Natural killer cell treated with Interleukin-12 subunit alpha and Interleukin-12 subunit beta and Interleukin-15 and Interleukin-18, amount 100 ng/mL, for 72 hours (primary cell): Measurements from ENCODE around the gene AP1M1. TPM values are rescaled to one million over a fixed set of nuclear protein-coding genes. Genes with fewer than 3 reads are reported as not detected.
A peak's percentile ranks its signal among the peaks of the same experiment; 100 is the strongest.

Experiments used
- ATAC-seq, 2 donors: fragments of 150-1000 bp; cut with Tn5 transposase in 1 of 2; sonication (Bioruptor Pico), chemical (Tn5 transposase) in 1 of 2; 2 replicates each; pipeline ENCODE4 v1.10.0; 2021
- DNase-seq: peaks from one replicate; pipeline ENCODE4 v3.0.0; 2022; ENCODE audit warnings: low spot score
- H3K27ac Mint-ChIP-seq, 2 donors: 1 replicate in 1 of 2; 2 replicates in 1 of 2; pipeline ENCODE4 v1.8.0; 2022; ENCODE audit warnings: mixed read lengths in 2 of 2, mild to moderate bottlenecking in 1 of 2, moderate library complexity in 1 of 2
- H3K27me3 Mint-ChIP-seq, 2 donors: 1 replicate in 1 of 2; 2 replicates in 1 of 2; pipeline ENCODE4 v1.8.0; 2022; ENCODE audit warnings: mixed read lengths in 2 of 2
- H3K36me3 Mint-ChIP-seq: one replicate; pipeline ENCODE4 v1.8.0; 2022; ENCODE audit warnings: mixed read lengths
- H3K4me1 Mint-ChIP-seq, 2 donors: 1 replicate in 1 of 2; 2 replicates in 1 of 2; pipeline ENCODE4 v1.8.0; 2022; ENCODE audit warnings: low read depth in 2 of 2, mixed read lengths in 2 of 2, mild to moderate bottlenecking in 1 of 2
- H3K4me3 Mint-ChIP-seq: one replicate; pipeline ENCODE4 v1.8.0; 2022; ENCODE audit warnings: mixed read lengths
- H3K9me3 Mint-ChIP-seq: 2 replicates; pipeline ENCODE4 v1.8.0; 2022; ENCODE audit warnings: mixed read lengths
- total RNA-seq, 2 donors: library from RNA; stranded (reverse); gene quantifications; one replicate each; pipeline ENCODE4 v1.2.3, GENCODE V29; 2022

AP1M1 gene
- total RNA-seq, 2 donors from 2014 or later = 115 to 145 TPM

DNA sequence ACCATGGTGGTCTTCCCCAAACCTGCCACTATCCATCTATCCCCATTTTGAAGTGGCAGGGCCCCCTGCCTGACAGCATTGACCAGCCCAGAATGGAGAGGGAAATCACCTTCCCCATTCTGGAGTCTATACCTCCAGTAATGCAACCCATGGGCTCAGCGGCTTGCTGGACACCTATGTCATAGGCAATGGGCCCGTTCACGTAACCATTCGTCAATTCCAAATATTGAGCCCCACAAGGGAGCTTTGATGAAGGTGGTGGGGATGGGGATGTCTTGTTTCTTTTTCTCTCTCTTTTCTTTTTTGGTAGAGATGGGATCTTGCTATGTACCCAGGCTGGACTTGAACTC, 63.1 kb downstream of the AP1M1 start:
- peak overlapping the region; percentile 38 to 63 for H3K27ac Mint-ChIP-seq
- H3K4me1 Mint-ChIP-seq = peaks cover 25 to 38% of the 10 kb centered on the region in 2 donors
- DNase-seq (no peak), ATAC-seq (no peak)
- peak overlapping the region; percentile 47 for H3K4me3 Mint-ChIP-seq
- no peaks in the 10 kb centered on the region for H3K9me3 Mint-ChIP-seq
- H3K27me3 Mint-ChIP-seq = peaks cover 0 to 2% of the 10 kb centered on the region in 2 donors
- H3K36me3 Mint-ChIP-seq = no peaks in the 10 kb centered on the region

DNA sequence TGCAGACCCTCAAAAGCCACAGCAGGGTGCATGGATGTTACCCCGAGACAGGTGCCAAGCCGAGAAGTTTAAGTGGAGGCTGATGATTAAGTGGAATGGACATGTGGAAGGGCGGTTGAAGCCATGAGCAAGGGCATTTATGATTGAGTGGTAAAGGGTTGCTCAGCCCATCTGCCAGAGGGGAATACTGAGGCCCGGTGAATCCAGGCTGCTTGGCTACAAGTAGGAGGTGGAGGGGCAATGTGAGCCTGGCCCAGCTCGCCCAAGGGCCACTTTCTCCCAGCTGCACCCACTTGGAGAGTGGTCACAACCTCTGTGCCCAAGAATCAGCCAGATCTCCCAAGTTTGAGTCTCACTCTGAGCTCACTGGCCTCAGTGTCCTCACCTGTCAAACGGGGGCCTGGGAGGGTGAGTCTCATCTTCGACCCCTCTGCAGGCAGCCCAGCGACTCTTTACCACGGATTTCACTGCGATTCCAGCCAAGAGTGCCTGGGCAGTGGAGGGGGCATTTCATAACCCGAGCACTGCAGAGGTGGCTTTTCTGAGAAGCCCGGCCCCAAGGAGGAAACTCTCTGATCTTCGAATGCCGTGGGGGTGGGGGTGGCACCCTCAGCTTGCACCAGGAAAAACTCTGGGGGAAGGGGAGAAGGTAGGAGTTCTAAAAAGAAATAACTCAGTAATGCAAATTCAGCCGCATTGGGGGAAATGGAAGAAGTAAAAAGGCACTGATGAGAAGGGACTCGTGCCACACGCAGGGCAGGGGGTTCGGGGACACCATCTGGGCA, 64.1 kb downstream of the AP1M1 start:
- Mint-ChIP-seq H3K4me1 (peaks cover 31 to 40% of the 10 kb centered on the region in 2 donors), H3K27me3 (peaks cover 0 to 2% of the 10 kb centered on the region in 2 donors), H3K4me3 (peak overlapping the region; percentile 70), H3K36me3 (no peaks in the 10 kb centered on the region), H3K9me3 (no peaks in the 10 kb centered on the region), H3K27ac (peak overlapping the region; percentile 38 to 63)
- DNase-seq = no peak
- ATAC-seq = peak in 1 of 2 donors; percentile 41

DNA sequence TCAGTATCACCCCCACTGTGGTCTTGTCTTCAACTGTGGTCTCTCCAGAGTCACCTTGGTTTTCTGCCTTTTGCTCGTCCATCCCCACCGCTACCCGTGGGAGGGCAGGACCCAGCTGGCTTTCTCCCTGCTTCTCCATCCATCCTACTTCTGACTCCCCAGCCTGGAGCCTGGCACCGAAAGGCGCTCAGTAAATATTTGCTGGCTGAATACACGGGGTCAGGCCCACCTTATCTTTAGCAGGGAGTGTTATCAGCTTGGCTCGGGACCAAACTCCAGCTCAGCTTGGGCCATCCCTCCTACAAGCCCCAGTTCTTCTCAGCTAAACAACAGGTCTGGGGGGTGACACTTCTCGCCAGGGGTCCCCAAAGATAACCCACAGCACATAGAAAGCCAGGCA, 64.9 kb downstream of the AP1M1 start:
- H3K27me3 Mint-ChIP-seq = peaks cover 0 to 2% of the 10 kb centered on the region in 2 donors
- no peaks in the 10 kb centered on the region for H3K9me3 Mint-ChIP-seq
- H3K36me3 Mint-ChIP-seq = no peaks in the 10 kb centered on the region
- H3K27ac Mint-ChIP-seq = peak overlapping the region in 1 of 2 donors; percentile 63
- ATAC-seq (no peak), DNase-seq (no peak)
- H3K4me1 Mint-ChIP-seq = peaks cover 39 to 43% of the 10 kb centered on the region in 2 donors
- H3K4me3 Mint-ChIP-seq = peak overlapping the region; percentile 70

DNA sequence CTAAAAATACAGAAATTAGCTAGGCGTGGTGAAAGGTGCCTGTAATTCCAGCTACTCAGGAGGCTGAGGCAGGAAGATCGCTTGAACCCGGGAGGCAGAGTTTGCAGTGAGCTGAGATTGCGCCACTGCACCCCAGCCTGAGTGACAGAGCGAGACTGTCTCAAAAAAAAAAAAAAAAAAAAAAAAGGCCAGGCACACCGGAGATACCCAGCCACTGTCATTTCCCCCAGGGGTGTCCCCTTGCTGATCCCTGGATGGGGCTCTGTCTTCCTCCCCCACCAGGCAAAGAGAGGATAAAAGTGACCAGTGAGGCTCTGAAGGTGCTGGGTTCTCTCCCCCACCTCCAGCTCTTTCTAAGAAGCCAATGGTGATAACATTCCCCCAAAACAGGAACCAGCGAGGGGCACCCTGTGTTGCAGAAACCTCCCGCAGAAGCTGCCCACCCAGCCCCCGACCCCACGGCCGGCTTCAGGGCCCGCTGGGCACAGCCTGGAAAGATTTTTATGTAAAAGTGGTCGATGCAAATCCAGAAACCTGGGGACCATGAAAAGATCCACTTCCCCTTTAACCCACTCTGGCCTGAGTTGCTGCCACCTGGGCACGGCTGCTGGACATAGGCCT, 65.5 kb downstream of the AP1M1 start:
- Mint-ChIP-seq H3K27me3 (peaks cover 0 to 2% of the 10 kb centered on the region in 2 donors), H3K27ac (peak overlapping the region in 1 of 2 donors; percentile 63), H3K36me3 (no peaks in the 10 kb centered on the region), H3K9me3 (no peaks in the 10 kb centered on the region), H3K4me1 (peaks cover 39 to 43% of the 10 kb centered on the region in 2 donors), H3K4me3 (no peak overlapping the region)
- DNase-seq = no peak
- ATAC-seq = peak in 1 of 2 donors; percentile 32

GRCh38 chr19:16265205-16265604, 67.5 kb downstream of the AP1M1 start:
- no peak for ATAC-seq
- Mint-ChIP-seq H3K27ac (peak overlapping the region in 1 of 2 donors; percentile 16), H3K36me3 (no peaks in the 10 kb centered on the region), H3K4me3 (no peak overlapping the region), H3K27me3 (no peaks in the 10 kb centered on the region), H3K4me1 (peaks cover 32 to 36% of the 10 kb centered on the region in 2 donors), H3K9me3 (no peaks in the 10 kb centered on the region)
- DNase-seq = no peak

- Mint-ChIP-seq H3K4me1 (peaks cover 28 to 32% of the 10 kb centered on the region in 2 donors), H3K27ac (peak overlapping the region in 1 of 2 donors; percentile 56), H3K27me3 (no peaks in the 10 kb centered on the region), H3K9me3 (no peaks in the 10 kb centered on the region), H3K4me3 (no peak overlapping the region), H3K36me3 (no peaks in the 10 kb centered on the region)
- DNase-seq (no peak), ATAC-seq (no peak)
Measured at GRCh38 chr19:16265890-16266585, 68.3 kb downstream of the AP1M1 start.

DNA sequence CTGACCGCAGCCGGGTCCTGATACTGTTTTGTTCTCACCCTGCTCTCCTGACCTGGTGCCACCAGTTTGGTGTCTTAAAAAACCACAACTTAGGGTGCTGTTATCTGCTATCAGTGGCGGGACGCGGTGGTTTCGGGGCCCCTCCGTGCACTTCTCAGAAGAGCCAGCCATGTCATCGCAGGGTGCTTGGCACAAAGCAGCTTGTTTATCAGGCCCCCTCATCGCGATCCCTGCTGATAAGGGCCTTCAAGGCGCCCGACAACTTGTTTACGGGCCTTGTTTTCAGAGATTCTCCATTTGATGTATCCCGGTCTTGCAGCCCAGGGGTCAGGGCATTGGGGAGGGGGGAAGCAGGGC, 68.9 kb downstream of the AP1M1 start:
- Mint-ChIP-seq H3K4me1 (peaks cover 24 to 27% of the 10 kb centered on the region in 2 donors), H3K36me3 (no peaks in the 10 kb centered on the region), H3K4me3 (no peak overlapping the region), H3K27ac (peak overlapping the region in 1 of 2 donors; percentile 56), H3K27me3 (no peaks in the 10 kb centered on the region), H3K9me3 (no peaks in the 10 kb centered on the region)
- ATAC-seq (peak in 1 of 2 donors; percentile 70), DNase-seq (no peak)

DNA sequence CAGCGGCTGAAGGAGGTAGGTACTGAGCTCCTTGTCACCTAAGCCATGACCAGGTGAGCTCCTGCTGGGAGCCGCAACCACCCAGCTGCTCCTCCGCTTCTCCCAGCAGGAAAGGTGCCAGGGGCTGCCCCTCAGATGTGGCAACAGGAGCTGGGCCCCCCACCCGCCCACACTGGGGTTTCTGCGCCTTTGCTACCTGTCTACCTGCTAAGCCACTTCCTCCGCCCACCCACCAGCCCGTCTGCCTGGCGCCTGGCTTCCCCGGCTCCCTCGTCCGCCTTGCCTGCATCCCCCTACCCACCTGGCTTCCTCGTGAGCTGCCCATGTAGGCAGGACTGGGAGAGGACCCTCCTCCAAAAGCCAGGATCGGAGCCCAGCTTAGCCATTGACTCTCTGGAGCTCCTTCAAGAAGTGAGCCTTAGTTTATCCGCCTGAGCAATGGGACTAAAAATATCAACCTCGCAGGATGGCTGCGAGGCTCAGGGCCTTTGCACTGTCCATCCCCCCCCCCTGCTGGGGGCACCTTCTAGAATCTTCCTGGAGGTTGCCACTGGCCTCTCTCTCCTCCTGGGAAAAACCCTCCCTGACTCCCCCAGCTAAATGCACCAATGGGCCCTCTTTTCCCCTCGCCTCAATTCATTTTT, 71.1 kb downstream of the AP1M1 start:
- Mint-ChIP-seq H3K9me3 (no peaks in the 10 kb centered on the region), H3K4me3 (no peak overlapping the region), H3K4me1 (peaks cover 13% of the 10 kb centered on the region in 2 donors), H3K27ac (no peak overlapping the region), H3K27me3 (no peaks in the 10 kb centered on the region), H3K36me3 (no peaks in the 10 kb centered on the region)
- DNase-seq (no peak), ATAC-seq (no peak)

DNA sequence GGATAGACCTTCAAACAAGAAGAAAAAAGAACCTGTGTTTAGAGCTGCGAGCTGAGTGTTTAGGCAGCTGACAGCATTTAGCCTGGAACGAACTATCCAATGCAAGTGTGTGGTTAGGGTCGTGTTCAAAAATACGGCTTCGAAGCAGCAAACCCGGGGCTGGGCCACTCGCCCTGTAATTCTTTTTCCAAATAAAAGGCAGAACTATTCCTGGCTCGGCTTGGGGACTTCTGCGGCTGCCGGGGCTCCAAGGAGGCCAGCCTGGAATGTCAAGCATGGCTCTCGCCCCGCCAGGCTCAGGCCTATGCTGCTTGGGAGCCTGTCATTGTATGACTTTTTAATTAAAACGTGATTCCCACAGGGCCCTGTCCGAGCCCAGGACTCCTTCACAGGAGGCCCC, 75.2 kb downstream of the AP1M1 start:
- DNase-seq (no peak), ATAC-seq (no peak)
- no peaks in the 10 kb centered on the region for H3K4me1 Mint-ChIP-seq
- H3K36me3 Mint-ChIP-seq = no peaks in the 10 kb centered on the region
- H3K27ac Mint-ChIP-seq = no peak overlapping the region
- H3K9me3 Mint-ChIP-seq = no peaks in the 10 kb centered on the region
- no peak overlapping the region for H3K4me3 Mint-ChIP-seq
- H3K27me3 Mint-ChIP-seq = peaks cover 0 to 2% of the 10 kb centered on the region in 2 donors

DNA sequence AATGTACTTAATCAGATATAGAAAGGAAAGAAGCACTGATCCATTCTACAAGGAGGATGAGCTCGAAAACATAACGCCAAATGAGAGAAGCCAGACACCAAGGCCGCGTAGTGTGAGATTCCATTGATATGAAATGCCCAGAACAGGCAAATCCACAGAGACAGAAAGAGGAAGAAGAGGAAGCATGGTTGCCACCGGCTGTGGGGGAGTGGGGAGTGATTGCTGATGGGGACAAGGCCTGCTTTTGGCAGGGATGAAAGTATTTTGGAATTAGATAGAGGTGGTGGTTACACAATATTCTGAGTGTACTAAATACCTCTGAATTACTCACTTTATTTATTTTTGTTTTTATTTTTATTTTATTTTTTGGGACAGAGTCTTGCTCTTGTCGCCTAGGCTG, 76.7 kb downstream of the AP1M1 start:
- DNase-seq (no peak), ATAC-seq (no peak)
- Mint-ChIP-seq H3K36me3 (no peaks in the 10 kb centered on the region), H3K4me1 (no peaks in the 10 kb centered on the region), H3K4me3 (no peak overlapping the region), H3K9me3 (no peaks in the 10 kb centered on the region), H3K27ac (no peak overlapping the region), H3K27me3 (peaks cover 0 to 2% of the 10 kb centered on the region in 2 donors)

DNA sequence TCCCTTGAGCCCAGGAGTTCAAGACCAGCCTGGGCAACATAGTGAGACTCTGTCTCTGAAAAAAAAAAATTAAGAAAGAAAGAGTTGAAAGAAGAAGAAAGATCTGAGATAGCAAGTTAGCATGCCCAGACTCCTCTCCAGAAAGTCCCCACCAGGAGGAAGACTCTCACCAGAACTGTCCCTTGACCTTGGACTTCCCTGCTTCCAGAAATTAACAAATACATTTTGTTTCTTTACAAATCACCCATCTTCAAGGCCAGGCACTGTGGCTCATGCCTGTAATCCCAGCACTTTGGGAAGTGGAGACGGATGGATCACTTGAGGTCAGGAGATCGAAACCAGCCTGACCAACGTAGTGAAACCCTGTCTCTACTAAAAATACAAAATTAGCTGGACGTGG, 82.6 kb downstream of the AP1M1 start:
- Mint-ChIP-seq H3K4me1 (peaks cover 3 to 15% of the 10 kb centered on the region in 2 donors), H3K27me3 (peaks cover 14 to 17% of the 10 kb centered on the region in 2 donors), H3K27ac (no peak overlapping the region), H3K4me3 (no peak overlapping the region), H3K9me3 (no peaks in the 10 kb centered on the region), H3K36me3 (no peaks in the 10 kb centered on the region)
- ATAC-seq (no peak), DNase-seq (no peak)

DNA sequence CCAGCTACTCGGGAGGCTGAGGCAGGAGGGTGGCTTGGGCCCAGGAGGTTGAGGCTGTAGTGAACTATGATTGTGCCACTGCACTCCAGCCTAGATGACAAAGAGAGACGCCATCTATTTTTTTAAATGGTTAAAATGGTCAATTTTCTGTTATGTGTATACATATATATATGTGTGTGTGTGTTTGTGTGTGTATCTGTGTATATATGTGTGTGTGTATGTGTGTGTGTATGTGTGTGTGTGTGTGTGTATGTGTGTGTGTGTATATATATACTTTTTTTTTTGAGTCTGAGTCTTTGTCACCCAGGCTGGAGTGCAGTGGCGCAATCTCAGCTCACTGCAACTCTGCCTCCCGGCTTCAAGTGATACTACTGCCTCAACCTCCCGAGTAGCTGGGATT, 84.0 kb downstream of the AP1M1 start:
- H3K9me3 Mint-ChIP-seq = no peaks in the 10 kb centered on the region
- no peaks in the 10 kb centered on the region for H3K36me3 Mint-ChIP-seq

DNA sequence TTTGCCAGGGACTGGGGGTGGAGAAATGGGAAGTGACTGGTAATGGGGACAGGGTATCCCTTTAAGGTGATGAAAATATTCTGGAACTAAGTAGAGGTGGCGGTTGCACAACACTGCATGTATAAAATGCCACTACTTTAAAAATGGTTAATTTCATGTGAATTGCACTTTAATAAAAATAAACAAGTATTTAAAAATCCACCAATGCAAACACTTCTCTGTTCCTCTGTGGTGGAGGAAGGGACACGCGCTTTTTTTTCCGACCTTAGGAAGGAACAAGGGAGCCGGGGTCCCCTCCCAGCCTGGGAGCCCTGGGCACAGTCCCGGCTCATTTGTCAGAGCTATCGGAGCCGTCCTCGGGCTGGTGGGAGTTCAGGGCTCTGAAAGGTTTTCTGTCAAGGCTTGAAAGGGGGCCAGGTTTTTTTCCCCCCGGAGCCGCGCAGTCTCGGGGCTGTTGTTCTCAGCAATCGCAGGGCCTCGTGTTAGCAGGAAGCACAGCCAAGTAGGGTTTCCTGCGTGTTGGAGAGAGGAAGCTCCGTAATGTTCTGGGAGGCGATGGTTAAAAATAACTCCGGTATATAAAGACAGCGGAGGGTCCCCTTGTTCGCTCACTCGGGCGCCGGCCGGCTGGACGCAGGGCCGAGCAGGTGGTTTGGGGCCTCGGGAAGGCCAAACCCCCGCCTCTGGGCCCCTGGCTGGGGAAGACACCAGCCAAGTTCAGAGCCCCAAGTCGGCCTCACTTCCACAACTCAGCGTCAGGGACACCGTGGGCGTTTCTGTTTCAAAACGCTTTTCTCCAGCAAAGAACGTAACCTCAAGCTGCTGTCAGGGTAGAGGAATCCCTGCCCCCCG, 85.7 kb downstream of the AP1M1 start:
- Mint-ChIP-seq H3K4me1 (peaks cover 7 to 23% of the 10 kb centered on the region in 2 donors), H3K27me3 (peaks cover 21 to 30% of the 10 kb centered on the region in 2 donors), H3K4me3 (peak overlapping the region; percentile 42), H3K36me3 (no peaks in the 10 kb centered on the region), H3K9me3 (no peaks in the 10 kb centered on the region), H3K27ac (peak overlapping the region in 1 of 2 donors; percentile 43)
- DNase-seq = no peak
- ATAC-seq = peak; percentile 46 to 59

More for the DNA sequence above, 84.0 kb downstream of the AP1M1 start:
- Mint-ChIP-seq H3K4me1 (peaks cover 5 to 18% of the 10 kb centered on the region in 2 donors), H3K27me3 (peaks cover 16 to 23% of the 10 kb centered on the region in 2 donors), H3K27ac (no peak overlapping the region), H3K4me3 (no peak overlapping the region)
- no peak for DNase-seq
- ATAC-seq = no peak
